Measurements from ENCODE around the gene CCDC71. TPM values are rescaled to one million over a fixed set of nuclear protein-coding genes. Genes with fewer than 3 reads are reported as not detected.

Gene CCDC71
- total and polyA plus RNA-seq, 2 of the 13 experiments (the other 11 are each of a cell fraction or from before 2014, with no cell fraction given): 9.7 to 14.3 TPM

DNA sequence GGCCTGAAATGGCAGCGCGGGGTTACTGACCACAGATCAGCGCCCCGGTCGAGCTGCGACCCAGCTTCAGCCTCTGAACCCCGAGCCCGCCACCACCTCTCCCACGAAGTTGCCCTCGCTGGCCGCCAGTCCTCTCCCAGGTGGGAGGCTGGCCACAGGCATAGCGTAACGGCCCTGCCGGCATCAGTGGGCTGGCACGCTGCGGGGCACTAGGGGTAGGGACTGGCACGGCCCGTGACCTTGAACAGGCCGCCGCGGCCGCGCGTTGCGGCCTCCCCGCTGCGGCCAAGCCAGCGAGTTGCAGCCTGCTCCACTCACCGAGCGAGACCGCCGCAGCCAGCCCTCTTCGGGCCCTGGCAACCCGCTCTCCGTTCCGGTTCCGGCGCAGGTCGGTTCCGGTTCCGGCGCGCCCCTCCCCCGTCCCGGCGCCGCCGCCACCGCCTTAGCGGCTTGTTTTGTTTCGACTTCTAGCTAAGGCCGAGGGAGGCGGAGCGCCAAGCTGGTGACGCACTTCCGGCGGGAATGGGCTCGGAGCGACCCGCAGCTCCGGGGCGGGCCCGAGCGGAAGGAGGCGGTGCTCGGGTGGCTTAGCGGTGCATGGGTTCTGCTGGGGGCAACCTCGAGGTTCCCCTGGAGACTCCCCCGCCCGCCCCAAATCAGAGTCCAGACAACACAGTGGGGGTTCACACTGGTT, 45.5 kb downstream of the CCDC71 start, which contains the start of gene USP19 (continued):
- TF ChIP-seq, protein P1, sequence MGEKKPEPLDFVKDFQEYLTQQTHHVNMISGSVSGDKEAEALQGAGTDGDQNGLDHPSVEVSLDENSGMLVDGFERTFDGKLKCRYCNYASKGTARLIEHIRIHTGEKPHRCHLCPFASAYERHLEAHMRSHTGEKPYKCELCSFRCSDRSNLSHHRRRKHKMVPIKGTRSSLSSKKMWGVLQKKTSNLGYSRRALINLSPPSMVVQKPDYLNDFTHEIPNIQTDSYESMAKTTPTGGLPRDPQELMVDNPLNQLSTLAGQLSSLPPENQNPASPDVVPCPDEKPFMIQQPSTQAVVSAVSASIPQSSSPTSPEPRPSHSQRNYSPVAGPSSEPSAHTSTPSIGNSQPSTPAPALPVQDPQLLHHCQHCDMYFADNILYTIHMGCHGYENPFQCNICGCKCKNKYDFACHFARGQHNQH (CRISPR knock-in tag; IDR thresholded peaks at IDR 0.05): peak; percentile 79
- 0 out of 2 replicates have a peak, but pooled peaks have one; percentile 36 for TF ChIP-seq CREB3 (CRISPR knock-in tag; IDR thresholded peaks at IDR 0.05)
- TF ChIP-seq ZNF570 (CRISPR knock-in tag; IDR thresholded peaks at IDR 0.05; ENCODE audit: borderline replicate concordance): no peak
- TF ChIP-seq ATAD3A (CRISPR knock-in tag; IDR thresholded peaks at IDR 0.05): no peak
- no peak for TF ChIP-seq DZIP1 (CRISPR knock-in tag; IDR thresholded peaks at IDR 0.05)
- TF ChIP-seq KMT2B (CRISPR knock-in tag; IDR thresholded peaks at IDR 0.05): peak; percentile 82
- 0 out of 2 replicates have a peak, but pooled peaks have one; percentile 48 for TF ChIP-seq ZNF616 (CRISPR knock-in tag; IDR thresholded peaks at IDR 0.05; ENCODE audit: low read depth)
- TF ChIP-seq MTF2 (CRISPR knock-in tag; IDR thresholded peaks at IDR 0.05; ENCODE audit: borderline replicate concordance): no peak
- no peak for TF ChIP-seq PAX8 (CRISPR knock-in tag; IDR thresholded peaks at IDR 0.05; ENCODE audit: borderline replicate concordance)
- no peak for TF ChIP-seq TBP (CRISPR knock-in tag; IDR thresholded peaks at IDR 0.05)
- peak; percentile 20; the same call in 1 of the 2 replicates for TF ChIP-seq ZNF121 (CRISPR knock-in tag; IDR thresholded peaks at IDR 0.05)
- peak; percentile 50 for TF ChIP-seq TEAD3 (CRISPR knock-in tag; optimal IDR thresholded peaks at IDR 0.05; ENCODE audit: borderline replicate concordance)
- TF ChIP-seq IRF2 (CRISPR knock-in tag; IDR thresholded peaks at IDR 0.05): peak; percentile 88; the same call in 1 of the 2 replicates
- TF ChIP-seq, protein P2, sequence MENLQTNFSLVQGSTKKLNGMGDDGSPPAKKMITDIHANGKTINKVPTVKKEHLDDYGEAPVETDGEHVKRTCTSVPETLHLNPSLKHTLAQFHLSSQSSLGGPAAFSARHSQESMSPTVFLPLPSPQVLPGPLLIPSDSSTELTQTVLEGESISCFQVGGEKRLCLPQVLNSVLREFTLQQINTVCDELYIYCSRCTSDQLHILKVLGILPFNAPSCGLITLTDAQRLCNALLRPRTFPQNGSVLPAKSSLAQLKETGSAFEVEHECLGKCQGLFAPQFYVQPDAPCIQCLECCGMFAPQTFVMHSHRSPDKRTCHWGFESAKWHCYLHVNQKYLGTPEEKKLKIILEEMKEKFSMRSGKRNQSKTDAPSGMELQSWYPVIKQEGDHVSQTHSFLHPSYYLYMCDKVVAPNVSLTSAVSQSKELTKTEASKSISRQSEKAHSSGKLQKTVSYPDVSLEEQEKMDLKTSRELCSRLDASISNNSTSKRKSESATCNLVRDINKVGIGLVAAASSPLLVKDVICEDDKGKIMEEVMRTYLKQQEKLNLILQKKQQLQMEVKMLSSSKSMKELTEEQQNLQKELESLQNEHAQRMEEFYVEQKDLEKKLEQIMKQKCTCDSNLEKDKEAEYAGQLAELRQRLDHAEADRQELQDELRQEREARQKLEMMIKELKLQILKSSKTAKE (CRISPR knock-in tag; IDR thresholded peaks at IDR 0.05; ENCODE audit: borderline replicate concordance): no peak
- TF ChIP-seq ZBTB43 (CRISPR knock-in tag; conservative IDR thresholded peaks at IDR 0.05): 0 out of 2 replicates have a peak, but pooled peaks have one; percentile 51
- no peak for TF ChIP-seq SMC3 (IDR thresholded peaks at IDR 0.05; ENCODE audit: low read length)
- no peak for TF ChIP-seq ZMAT5 (CRISPR knock-in tag; IDR thresholded peaks at IDR 0.05; ENCODE audit: borderline replicate concordance, low read depth)
- peak; percentile 56; the same call in 1 of the 2 replicates for TF ChIP-seq ZNF839 (CRISPR knock-in tag; IDR thresholded peaks at IDR 0.05; ENCODE audit: borderline replicate concordance)

All from HepG2 (cell line).